Ishikawa (cell line): Measurements from ENCODE around the gene SUGP1.
A peak's percentile ranks its signal among the peaks of the same experiment; 100 is the strongest.

Experiments
- CEBPB ChIP-seq: IDR thresholded peaks from 2 replicates; pipeline ENCODE4 v1.6.1; 2012
- CREB1 ChIP-seq: IDR thresholded peaks from 2 replicates; pipeline ENCODE4 v1.6.1; 2012; ENCODE audit warnings: low read depth
- EGR1 ChIP-seq: IDR thresholded peaks from 2 replicates; pipeline ENCODE4 v1.6.1; 2012
- EP300 ChIP-seq: IDR thresholded peaks from 2 replicates; pipeline ENCODE4 v1.6.1; 2012; ENCODE audit warnings: borderline replicate concordance
- FOXM1 ChIP-seq: IDR thresholded peaks from 2 replicates; pipeline ENCODE4 v1.6.1; 2012; ENCODE audit warnings: low read depth, borderline replicate concordance
- NFIC ChIP-seq: IDR thresholded peaks from 2 replicates; pipeline ENCODE4 v1.6.1; 2012
- RAD21 ChIP-seq: IDR thresholded peaks from 2 replicates; pipeline ENCODE4 v1.6.1; 2012; ENCODE audit warnings: low read depth
- TAF1 ChIP-seq: IDR thresholded peaks from 2 replicates; pipeline ENCODE4 v1.6.1; 2012; ENCODE audit warnings: low read depth, mild to moderate bottlenecking
- TCF12 ChIP-seq: IDR thresholded peaks from 2 replicates; pipeline ENCODE4 v1.6.1; 2012; ENCODE audit warnings: low read depth
- TEAD4 ChIP-seq: IDR thresholded peaks from 2 replicates; pipeline ENCODE4 v1.6.1; 2012
- YY1 ChIP-seq: IDR thresholded peaks from 2 replicates; pipeline ENCODE4 v1.6.1; 2012; ENCODE audit warnings: low read depth
- ZBTB7A ChIP-seq: IDR thresholded peaks from 2 replicates; pipeline ENCODE4 v1.6.1; 2012; ENCODE audit warnings: low read depth
- TF ChIP-seq, protein P1 (sequence below): IDR thresholded peaks from 2 replicates; pipeline ENCODE4 v1.6.1; 2012; ENCODE audit warnings: low read depth, mild to moderate bottlenecking
- TF ChIP-seq, protein P2 (sequence below): IDR thresholded peaks from 2 replicates; pipeline ENCODE4 v1.6.1; 2012
- TF ChIP-seq, protein P3 (sequence below): IDR thresholded peaks from 2 replicates; pipeline ENCODE4 v1.6.1; 2012

The SUGP1 gene, protein sequence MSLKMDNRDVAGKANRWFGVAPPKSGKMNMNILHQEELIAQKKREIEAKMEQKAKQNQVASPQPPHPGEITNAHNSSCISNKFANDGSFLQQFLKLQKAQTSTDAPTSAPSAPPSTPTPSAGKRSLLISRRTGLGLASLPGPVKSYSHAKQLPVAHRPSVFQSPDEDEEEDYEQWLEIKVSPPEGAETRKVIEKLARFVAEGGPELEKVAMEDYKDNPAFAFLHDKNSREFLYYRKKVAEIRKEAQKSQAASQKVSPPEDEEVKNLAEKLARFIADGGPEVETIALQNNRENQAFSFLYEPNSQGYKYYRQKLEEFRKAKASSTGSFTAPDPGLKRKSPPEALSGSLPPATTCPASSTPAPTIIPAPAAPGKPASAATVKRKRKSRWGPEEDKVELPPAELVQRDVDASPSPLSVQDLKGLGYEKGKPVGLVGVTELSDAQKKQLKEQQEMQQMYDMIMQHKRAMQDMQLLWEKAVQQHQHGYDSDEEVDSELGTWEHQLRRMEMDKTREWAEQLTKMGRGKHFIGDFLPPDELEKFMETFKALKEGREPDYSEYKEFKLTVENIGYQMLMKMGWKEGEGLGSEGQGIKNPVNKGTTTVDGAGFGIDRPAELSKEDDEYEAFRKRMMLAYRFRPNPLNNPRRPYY

DNA sequence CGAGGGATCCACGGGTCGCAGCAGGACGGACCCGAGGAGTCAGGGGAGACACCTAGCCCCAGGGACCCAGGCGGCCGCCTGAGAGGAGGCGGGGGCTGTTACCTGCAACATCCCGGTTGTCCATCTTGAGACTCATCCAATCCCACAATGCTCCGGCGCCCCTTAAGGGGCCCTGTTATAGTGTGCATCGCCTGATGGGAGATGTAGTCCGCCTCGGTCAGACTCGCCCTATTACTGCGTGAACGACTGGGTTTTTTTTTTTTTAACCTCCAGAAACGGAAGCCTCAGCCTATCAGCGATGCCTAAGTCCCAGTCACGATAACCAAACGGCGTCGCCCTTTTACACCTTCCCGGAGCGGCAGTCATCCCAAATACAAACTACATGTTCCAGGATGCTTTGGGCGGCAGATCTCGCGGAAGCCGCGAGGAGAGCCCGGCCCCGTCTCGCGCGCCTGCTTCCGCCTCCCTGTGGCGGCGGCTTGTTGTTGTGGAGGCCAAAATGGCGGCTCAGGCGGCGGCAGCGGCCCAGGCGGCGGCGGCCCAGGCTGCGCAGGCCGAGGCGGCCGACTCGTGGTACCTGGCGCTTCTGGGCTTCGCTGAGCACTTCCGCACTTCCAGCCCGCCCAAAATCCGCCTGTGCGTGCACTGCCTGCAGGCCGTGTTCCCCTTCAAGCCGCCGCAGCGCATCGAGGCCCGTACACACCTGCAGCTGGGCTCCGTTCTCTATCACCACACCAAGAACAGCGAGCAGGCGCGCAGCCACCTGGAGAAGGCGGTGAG lies at the start of gene SUGP1, which contains the start of gene MAU2:
TSS of gene SUGP1 (minus strand) at position 149 of the 780 bp plus-strand sequence. CDS start at position 136, 13 bp downstream.
TSS of gene MAU2 (plus strand) at position 469 of the 780 bp plus-strand sequence. CDS start at position 500, 31 bp downstream.
- no peak; the same call in 1 of the 2 replicates for TF ChIP-seq RAD21
- no peak for TF ChIP-seq CEBPB
- TF ChIP-seq ZBTB7A, result peak; percentile 60; the same call in 1 of the 2 replicates
- TF ChIP-seq EP300, result no peak
- TF ChIP-seq TAF1, result peak; percentile 87
- TF ChIP-seq, protein P1, sequence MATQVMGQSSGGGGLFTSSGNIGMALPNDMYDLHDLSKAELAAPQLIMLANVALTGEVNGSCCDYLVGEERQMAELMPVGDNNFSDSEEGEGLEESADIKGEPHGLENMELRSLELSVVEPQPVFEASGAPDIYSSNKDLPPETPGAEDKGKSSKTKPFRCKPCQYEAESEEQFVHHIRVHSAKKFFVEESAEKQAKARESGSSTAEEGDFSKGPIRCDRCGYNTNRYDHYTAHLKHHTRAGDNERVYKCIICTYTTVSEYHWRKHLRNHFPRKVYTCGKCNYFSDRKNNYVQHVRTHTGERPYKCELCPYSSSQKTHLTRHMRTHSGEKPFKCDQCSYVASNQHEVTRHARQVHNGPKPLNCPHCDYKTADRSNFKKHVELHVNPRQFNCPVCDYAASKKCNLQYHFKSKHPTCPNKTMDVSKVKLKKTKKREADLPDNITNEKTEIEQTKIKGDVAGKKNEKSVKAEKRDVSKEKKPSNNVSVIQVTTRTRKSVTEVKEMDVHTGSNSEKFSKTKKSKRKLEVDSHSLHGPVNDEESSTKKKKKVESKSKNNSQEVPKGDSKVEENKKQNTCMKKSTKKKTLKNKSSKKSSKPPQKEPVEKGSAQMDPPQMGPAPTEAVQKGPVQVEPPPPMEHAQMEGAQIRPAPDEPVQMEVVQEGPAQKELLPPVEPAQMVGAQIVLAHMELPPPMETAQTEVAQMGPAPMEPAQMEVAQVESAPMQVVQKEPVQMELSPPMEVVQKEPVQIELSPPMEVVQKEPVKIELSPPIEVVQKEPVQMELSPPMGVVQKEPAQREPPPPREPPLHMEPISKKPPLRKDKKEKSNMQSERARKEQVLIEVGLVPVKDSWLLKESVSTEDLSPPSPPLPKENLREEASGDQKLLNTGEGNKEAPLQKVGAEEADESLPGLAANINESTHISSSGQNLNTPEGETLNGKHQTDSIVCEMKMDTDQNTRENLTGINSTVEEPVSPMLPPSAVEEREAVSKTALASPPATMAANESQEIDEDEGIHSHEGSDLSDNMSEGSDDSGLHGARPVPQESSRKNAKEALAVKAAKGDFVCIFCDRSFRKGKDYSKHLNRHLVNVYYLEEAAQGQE, result no peak
- no peak for TF ChIP-seq TCF12
- TF ChIP-seq, protein P2, sequence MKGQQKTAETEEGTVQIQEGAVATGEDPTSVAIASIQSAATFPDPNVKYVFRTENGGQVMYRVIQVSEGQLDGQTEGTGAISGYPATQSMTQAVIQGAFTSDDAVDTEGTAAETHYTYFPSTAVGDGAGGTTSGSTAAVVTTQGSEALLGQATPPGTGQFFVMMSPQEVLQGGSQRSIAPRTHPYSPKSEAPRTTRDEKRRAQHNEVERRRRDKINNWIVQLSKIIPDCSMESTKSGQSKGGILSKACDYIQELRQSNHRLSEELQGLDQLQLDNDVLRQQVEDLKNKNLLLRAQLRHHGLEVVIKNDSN, result no peak
- peak; percentile 46 for TF ChIP-seq EGR1
- no peak for TF ChIP-seq TEAD4
- no peak for TF ChIP-seq CREB1
- no peak for TF ChIP-seq NFIC
- TF ChIP-seq, protein P3, sequence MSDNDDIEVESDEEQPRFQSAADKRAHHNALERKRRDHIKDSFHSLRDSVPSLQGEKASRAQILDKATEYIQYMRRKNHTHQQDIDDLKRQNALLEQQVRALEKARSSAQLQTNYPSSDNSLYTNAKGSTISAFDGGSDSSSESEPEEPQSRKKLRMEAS, result peak; percentile 54
- TF ChIP-seq FOXM1, result peak; percentile 50; the same call in 1 of the 2 replicates
- peak; percentile 94 for TF ChIP-seq YY1

DNA sequence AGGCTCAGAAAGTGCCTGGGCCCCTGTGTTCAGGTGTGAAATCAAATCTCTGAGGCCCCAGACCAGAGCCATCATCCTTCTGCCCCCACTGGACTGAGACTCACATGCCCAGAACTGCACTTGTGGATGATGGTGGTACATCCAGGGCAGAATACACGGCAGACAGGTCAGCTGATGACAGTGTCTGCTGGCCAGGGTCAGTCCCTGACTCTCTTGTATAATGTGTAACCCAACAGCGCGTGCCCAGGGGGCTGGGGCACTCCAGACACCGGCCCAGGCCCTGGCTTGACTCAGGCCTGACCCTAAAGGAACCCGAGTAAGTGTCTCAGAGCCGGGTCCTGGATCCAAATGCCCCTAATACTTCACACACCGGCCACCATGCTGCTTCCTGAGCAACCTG lies 47.8 kb upstream of the SUGP1 start:
- TF ChIP-seq CEBPB, result no peak
- TF ChIP-seq, protein P2, result no peak
- no peak for TF ChIP-seq TAF1
- TF ChIP-seq RAD21, result no peak
- TF ChIP-seq YY1, result no peak
- TF ChIP-seq ZBTB7A, result no peak
- TF ChIP-seq CREB1, result no peak
- TF ChIP-seq, protein P1, result no peak
- TF ChIP-seq EP300, result no peak
- TF ChIP-seq, protein P3, result no peak
- TF ChIP-seq NFIC, result no peak
- no peak for TF ChIP-seq TCF12
- no peak for TF ChIP-seq TEAD4
- TF ChIP-seq FOXM1, result no peak
- no peak for TF ChIP-seq EGR1

DNA sequence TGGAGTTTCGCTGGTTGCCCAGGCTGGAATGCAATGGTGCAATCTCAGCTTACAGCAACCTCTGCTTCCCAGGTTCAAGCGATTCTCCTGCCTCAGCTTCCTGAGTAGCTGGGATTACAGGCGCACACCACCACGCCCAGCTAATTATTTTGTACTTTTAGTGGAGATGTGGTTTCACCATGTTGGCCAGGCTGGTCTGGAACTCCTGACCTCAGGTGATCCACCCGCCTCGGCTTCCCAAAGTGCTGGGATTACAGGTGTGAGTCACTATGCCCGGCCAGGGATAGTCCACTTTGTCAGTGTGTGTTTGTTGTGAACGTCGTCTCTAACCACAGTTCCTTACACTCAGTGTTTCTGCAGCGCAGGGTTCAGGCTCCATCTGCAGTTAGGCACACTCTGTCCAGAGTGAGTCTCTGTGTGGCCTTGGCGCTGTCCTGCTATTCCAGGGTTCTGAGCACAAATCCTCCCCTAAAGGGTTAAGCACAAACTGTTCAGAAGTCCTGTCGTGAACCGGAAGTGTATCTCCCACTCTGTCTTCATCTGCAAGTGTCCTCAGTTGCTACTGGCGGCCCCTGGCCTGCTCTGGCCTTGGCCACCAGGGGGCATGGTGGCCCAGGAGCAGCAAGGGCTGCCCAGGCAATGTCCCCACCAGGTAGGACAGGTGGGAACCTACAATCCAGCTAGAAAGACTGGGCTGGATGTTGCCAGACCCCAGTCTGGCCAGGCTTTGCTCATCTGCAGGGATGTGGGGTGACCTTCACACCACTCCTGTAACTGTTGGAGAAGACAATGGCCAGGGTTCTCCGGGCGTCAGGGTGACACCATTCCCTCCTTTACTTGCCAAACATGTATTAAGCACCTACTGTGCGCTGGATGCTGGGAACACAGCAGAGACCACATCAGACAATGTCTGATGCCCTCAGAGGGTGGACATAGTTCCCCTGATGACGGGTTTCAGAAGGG lies 46.4 kb upstream of the SUGP1 start:
- TF ChIP-seq ZBTB7A (no peak), EGR1 (no peak), CREB1 (no peak), YY1 (peak; percentile 73), RAD21 (peak; percentile 97), NFIC (0 out of 2 replicates have a peak, but pooled peaks have one; percentile 15), CEBPB (no peak), TAF1 (peak; percentile 45; the same call in 1 of the 2 replicates), TCF12 (0 out of 2 replicates have a peak, but pooled peaks have one; percentile 43), EP300 (no peak), FOXM1 (no peak), TEAD4 (no peak)
- TF ChIP-seq, protein P1, result peak; percentile 13; the same call in 1 of the 2 replicates
- TF ChIP-seq, protein P2, result 0 out of 2 replicates have a peak, but pooled peaks have one; percentile 4
- TF ChIP-seq, protein P3, result peak; percentile 76
